ENCODE measurements around the gene PTPRN2.

GRCh38 chr7:157848508-157849340 is 738.9 kb downstream of the PTPRN2 start:
- TF ChIP-seq, protein P1, sequence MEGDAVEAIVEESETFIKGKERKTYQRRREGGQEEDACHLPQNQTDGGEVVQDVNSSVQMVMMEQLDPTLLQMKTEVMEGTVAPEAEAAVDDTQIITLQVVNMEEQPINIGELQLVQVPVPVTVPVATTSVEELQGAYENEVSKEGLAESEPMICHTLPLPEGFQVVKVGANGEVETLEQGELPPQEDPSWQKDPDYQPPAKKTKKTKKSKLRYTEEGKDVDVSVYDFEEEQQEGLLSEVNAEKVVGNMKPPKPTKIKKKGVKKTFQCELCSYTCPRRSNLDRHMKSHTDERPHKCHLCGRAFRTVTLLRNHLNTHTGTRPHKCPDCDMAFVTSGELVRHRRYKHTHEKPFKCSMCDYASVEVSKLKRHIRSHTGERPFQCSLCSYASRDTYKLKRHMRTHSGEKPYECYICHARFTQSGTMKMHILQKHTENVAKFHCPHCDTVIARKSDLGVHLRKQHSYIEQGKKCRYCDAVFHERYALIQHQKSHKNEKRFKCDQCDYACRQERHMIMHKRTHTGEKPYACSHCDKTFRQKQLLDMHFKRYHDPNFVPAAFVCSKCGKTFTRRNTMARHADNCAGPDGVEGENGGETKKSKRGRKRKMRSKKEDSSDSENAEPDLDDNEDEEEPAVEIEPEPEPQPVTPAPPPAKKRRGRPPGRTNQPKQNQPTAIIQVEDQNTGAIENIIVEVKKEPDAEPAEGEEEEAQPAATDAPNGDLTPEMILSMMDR (IDR thresholded peaks at IDR 0.05): no peak
- no peak for TF ChIP-seq POLR2A (IDR thresholded peaks at IDR 0.05)
